22Rv1 (cell line): ENCODE data around the gene PDIK1L.

Source experiments
- H3K27ac ChIP-seq: fragments of 450-650 bp; 2 replicates; pipeline ENCODE4 v1.5.1; 2017
- CTCF ChIP-seq: fragments of 450-650 bp; IDR thresholded peaks from 2 replicates; pipeline ENCODE4 v1.5.1; 2017; ENCODE audit warnings: mild to moderate bottlenecking
- ZFX ChIP-seq: fragments of 450-650 bp; IDR thresholded peaks from 2 replicates; pipeline ENCODE4 v1.6.1; 2017; ENCODE audit warnings: antibody characterized with exemption, borderline replicate concordance

Gene PDIK1L

GRCh38 chr1:26153966-26154532 lies 42.4 kb downstream of the PDIK1L start:
- no peak overlapping the region for H3K27ac ChIP-seq
- TF ChIP-seq ZFX (no peak), CTCF (no peak)

GRCh38 chr1:26154750-26155149 lies 43.1 kb downstream of the PDIK1L start:
- no peak for TF ChIP-seq ZFX
- no peak for TF ChIP-seq CTCF
- no peak overlapping the region for H3K27ac ChIP-seq

- TF ChIP-seq CTCF = no peak
- no peak for TF ChIP-seq ZFX
- no peak overlapping the region for H3K27ac ChIP-seq
Observed at GRCh38 chr1:26155370-26156284, 44.0 kb downstream of the PDIK1L start.

GRCh38 chr1:26156285-26157038 lies 44.8 kb downstream of the PDIK1L start:
- no peak overlapping the region for H3K27ac ChIP-seq
- TF ChIP-seq ZFX (no peak), CTCF (no peak)

GRCh38 chr1:26158271-26158907 lies 46.8 kb downstream of the PDIK1L start:
- TF ChIP-seq ZFX (no peak), CTCF (no peak)
- no peak overlapping the region for H3K27ac ChIP-seq

GRCh38 chr1:26158908-26159742 lies 47.5 kb downstream of the PDIK1L start, which contains the start of gene FAM110D:
FAM110D (plus strand) TSS chr1:26159079; CDS start chr1:26161292, 2,213 bp downstream.
- H3K27ac ChIP-seq = no peak within 1 kb of the TSS
- TF ChIP-seq ZFX (no peak), CTCF (no peak)
